GM18951 (cell line): ENCODE results near the gene CDK5RAP3.
"Not testable (repeated sequence)": the region's sequence is repeated elsewhere in the genome, so short reads cannot be mapped to it uniquely, and the experiment has no call there.

Source experiments
- POLR2A ChIP-seq: IDR thresholded peaks from 4 replicates; pipeline ENCODE4 v1.6.1; 2011; ENCODE audit warnings: mild to moderate bottlenecking; ENCODE audit not compliant: insufficient read length, insufficient read depth; ENCODE audit errors: extremely low read depth
- in situ Hi-C: fragments of 300-500 bp; cut with MboI; formaldehyde crosslinking; loops from one replicate; pipeline ENCODE4 v1.12.0; 2022; ENCODE audit warnings: low sequenced_read_pairs, mixed read lengths, inconsistent platforms; ENCODE audit not compliant: unreplicated experiment

CDK5RAP3 gene

DNA sequence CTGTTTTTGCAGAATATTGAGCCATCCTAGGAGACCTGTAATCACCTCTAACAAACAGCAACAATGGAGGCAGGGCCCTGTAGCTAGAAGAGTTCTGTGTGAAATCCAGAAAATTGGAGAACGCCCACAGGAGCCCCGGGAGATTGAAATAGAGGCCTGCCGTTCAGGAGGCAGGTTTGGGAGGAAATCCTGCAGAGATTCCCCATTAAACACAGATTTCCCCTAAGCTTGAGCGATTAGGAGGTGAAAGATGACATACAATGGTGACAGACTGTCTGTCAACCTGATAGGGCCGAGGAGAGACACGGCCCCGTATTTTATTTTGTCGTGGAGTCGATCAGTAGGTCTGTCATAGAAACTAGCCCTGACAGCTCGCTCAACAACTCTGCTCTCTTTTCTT, 18.2 kb downstream of the CDK5RAP3 start:
- in situ Hi-C loops = no loop called here
- no peak for TF ChIP-seq POLR2A

DNA sequence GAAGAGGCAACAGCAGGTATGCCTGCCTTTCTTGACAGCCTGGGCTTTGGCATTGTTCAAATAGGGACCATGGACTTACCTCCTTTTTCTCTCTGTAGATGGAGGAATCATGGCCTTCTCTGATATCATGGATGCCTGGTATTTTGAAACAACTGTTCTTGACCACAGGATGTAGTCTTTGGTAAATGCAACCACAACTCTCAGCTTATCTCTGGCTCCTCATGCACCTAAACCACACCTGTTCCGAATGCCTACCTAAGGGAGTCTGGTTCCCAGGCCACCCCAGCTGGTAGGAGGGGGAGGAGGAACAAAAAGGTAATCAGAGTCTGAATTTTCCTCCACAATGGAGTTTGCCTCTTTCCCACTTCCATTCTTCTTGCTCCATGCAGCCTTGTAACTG, 18.8 kb downstream of the CDK5RAP3 start:
- in situ Hi-C loops = no loop called here
- TF ChIP-seq POLR2A = no peak

DNA sequence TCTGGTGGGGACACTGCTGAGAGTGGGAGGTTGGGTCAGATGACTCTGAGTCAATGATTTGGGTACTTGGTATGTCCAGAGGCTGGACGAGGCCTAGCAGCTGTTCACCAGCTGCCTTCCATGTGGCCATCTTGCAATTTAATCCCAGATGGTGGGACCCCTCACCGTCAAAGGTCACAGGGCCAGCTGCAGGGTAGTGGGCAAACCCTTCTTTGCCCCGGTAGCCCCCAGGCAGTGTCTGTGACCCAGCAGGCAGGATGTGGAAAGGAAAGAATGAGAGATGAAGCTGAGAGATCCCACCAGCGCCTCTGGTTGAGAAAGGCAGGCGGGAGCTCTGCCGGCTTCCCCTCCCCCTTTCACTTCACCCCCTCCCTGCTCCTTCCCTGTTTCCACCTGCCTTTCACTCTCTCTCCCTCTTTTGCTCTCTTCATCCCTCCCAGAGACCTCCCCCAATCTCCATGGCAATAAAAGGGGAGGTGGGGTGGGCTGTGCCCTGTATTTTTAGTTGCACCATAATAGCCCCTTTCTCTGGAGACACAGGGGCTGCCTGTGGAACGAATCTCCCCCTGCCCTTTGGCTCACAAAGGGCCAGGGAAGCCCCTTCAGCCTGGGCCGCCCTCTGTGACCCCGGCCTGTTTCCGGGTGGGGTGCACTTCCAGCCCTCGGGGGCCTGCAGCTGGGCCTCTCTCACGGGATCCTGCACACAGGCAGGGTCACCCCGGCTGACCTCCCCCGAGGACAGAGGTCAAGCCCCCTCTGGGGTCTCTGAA, 20.2 kb downstream of the CDK5RAP3 start:
- TF ChIP-seq POLR2A = no peak
- in situ Hi-C loops = no loop called here

DNA sequence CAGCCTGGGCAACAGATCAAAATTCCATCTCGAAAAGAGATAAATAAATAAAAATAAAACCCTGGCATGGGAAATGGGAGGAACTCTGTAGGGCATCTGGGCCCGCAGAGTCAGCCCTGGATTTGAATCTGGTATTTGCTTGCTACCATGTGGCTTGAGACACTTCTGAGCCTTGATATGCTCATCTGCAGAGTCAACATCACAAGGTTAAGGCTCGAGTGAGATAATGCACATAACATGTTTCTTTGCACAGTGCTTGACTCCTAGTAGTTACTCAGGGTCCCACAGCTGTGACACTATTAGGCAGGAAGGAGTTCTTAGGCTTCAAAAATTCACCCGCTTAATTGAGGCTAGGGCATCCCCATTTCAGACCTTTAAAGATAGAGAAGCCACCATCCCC, 21.3 kb downstream of the CDK5RAP3 start:
- TF ChIP-seq POLR2A = no peak
- in situ Hi-C loops = no loop called here

DNA sequence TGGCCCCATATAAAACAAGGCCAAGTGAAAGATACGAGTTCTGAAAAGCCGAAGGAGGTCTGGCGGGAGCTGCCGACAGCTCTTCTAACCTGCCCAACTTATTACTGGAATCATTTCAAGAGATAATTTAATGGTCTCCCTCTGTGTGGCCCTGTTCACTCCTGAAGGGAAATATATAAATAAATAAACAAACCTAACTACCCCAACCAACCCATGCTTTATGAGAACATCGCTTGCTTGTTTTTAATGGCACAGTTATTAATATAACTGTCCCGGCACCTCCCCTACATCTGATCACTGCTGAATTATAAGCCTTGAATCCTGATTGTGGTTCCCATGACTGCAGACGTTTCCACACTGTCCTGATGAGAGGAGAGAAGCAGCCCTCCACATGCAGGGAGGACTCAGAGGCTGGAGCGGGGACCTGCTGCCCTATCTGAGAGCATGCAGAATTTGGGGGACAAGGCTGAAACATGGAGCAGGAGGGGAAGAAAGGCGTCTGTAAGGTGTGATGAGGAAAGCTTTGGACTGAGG, 22.2 kb downstream of the CDK5RAP3 start:
- in situ Hi-C loops = no loop called here
- no peak for TF ChIP-seq POLR2A

DNA sequence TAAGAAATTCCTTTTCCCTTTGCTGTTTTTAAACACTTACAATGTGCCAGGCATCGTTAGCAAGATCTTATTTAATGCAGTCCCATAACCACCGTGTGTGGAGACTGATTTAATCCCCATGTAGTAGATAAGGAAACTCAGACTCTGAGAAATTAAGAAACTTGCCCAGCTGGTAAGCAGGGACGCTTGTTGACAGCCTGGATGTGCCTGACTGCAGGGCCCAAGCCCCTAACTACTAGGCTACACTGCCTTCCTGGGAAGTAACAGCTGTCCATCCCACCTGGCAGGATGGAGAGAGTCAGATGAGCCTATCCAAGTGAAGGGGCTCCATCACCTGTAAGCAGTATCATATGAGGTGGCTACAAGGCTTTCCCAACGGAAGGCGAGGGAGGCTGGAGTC, 23.1 kb downstream of the CDK5RAP3 start:
- TF ChIP-seq POLR2A = no peak
- in situ Hi-C loops = no loop called here

DNA sequence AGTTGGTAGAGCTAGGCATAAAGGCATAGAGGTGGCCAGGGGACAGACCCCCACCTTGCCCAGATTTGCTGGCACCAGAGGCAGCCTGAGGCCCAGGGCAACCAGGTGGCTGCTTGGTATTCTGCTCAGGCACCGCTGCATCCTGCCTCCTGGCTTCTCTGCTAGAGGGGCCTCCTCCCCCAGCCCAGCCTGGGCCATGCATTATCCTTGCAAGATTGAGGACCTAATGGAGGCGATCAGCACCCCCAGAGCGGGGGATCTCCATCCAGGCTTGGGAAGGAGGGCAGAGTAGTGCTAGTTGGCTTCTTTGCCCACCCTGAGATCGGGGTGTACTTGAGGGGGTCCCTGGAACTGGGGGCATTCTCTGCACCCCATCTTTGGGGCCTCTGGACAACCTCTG, 23.8 kb downstream of the CDK5RAP3 start:
- in situ Hi-C loops = no loop called here
- TF ChIP-seq POLR2A = no peak

DNA sequence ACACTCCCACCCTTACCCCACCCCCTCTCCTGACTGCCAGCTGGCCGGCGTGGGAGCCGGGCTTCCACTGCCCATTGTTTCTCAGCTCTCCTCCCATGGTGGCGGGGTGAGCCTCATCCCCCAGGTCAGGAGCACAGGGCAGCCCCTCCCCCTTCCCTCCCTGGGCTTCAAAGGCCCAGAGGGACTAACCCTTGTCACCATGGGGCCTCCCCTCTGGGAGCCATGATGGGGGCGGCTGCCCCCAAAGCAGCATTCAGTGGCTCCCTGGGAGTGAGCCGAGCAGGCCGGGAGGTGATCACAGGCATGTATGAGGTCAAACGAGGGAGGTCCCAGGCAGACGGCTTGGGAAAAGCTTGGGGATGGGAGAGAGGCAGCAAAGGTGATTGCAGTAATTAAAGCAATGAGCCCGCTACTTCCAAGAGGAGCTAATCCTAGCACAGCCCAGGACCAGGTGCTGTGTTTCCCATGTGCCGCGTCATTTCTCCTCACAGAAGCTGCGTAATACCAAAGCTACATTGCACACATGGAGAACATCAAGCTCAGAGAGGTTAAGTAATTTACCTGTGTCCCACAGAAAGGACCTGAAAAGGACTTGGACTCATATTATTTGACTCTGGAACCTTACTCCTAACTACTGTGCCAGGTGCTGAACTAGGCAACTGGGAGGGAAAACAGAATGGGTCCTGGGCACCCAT, 24.5 kb downstream of the CDK5RAP3 start:
- in situ Hi-C loops = no loop called here
- TF ChIP-seq POLR2A = no peak

DNA sequence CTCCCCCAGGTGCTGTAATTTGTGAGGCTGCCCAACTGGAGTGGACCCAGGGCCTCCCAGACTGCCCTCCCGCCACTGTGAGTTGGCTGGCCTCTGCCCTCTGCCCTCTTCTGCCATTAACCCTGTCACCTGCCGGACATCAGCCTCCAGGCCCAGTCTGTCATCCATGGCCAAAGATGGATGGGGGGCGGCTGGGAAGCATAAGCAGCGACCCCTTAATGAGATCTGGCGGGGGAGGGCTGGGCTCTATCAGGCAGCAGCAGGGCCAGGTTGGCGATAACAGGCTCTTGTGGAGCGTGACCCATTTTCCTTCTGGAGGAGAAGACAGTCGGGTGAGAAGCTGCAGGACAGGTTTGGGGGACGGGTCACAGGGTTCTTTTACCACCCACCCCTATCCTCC, 25.3 kb downstream of the CDK5RAP3 start:
- in situ Hi-C loops = no loop called here
- TF ChIP-seq POLR2A = no peak

DNA sequence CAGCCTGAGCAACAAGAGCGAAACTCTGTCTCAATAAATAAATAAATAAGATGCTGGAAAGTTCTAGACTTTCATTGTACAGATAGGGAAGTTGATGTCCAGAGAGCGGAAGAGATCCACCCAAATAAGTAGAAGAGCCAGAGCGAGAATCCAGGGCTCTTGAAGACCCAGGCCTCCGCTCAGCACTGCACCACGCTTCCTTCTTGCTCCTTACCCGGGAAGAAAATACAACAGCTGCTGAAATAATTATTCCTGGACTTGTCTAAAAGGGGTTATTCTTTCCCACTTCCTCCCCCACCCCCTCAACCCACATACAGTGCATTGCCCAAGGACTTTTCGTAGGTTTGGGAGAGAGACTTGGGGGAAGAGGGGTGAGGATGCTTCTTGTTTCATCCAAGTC, 26.7 kb downstream of the CDK5RAP3 start:
- no peak for TF ChIP-seq POLR2A
- in situ Hi-C loops = no loop called here

DNA sequence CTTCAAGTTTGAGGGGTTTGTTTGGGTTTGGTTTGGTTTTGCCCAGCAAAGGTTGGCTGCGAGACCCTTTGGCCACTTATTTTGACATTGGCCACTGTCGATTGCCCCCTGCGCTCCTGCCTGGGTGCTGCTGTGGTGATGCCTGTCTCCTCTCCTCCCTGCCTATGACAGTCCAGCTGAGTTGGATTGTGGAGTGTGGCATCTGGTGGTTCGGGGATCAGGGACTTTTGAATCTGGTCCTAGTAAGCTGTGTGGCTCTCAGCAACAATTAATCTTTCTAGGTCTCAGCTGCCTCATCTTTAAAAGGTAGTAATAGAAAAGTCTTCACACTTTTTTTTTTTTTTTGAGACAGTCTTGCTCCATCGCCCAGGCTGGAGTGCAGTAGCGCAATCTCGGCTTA, 27.1 kb downstream of the CDK5RAP3 start:
- TF ChIP-seq POLR2A = no peak
- in situ Hi-C loops = no loop called here

DNA sequence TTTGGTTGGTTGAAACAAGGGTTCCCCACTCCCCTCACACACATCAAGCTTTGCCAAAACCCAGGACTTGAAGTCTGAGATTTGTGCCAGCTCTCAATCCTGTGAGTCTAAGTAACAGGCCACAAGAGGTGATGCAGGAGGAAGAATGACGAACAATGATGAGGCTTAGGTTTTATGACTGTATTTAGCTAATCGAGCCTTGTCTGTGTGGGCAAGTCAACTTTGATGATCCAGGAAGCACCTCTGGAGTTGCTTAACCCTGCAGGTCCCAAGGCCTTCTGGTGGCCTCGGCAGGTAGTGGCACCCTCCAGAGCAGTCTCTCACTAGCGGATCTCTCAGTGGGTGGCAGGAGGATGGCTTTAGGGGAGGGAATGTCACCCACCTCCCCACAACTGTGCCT, 28.7 kb downstream of the CDK5RAP3 start:
- in situ Hi-C loops = no loop called here
- TF ChIP-seq POLR2A = no peak

DNA sequence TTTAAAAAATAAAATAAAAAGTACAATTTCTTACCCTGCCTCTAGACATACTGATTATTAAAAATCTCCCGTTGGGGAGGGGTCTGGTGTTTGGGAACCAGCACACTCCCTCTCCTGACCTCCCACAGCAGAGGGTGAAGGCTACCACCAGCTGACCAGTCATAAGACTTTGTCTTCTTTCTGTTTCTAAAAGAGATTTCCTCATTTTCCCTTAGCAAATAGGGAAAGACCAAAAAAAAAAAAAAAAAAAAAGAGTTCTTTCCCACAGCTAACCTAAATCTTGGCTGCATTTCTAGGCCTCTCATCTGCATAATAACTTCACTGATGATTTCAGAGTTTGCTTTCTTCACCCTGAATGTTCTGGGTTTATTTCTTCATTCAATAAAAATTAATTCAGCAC, 30.3 kb downstream of the CDK5RAP3 start:
- no peak for TF ChIP-seq POLR2A
- in situ Hi-C loops = no loop called here

DNA sequence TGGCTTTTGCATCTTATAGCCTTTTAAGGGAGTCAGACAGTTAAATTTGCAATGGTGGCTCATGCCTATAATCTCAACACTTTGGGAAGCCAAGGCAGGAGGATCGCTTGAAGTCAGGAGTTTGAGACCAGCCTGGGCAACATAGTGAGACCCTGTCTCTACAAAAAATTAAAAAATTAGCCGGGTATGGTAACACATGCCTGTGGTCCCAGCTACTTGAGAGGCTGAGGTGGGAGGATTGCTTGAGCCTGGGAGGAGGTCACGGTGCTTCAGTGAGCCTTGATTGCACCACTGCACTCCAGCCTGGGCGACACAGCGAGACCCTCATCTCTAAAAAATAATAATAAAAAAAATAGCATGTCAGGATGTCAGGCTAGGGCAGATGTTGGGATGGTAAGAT, 30.7 kb downstream of the CDK5RAP3 start:
- in situ Hi-C loops = not testable (repeated sequence)
